ENCODE data around the gene TNFRSF1B. TPM values are rescaled to one million over a fixed set of nuclear protein-coding genes. Genes with fewer than 3 reads are reported as not detected.

Gene TNFRSF1B
- total and polyA plus RNA-seq, 9 of the 15 experiments (the other 6 are each of a cell fraction or from before 2014, with no cell fraction given): 8.8 to 91.3 (median 36.0) TPM

- TF ChIP-seq ZNF277 (CRISPR knock-in tag; IDR thresholded peaks at IDR 0.05; ENCODE audit: borderline replicate concordance): no peak
- no peak for TF ChIP-seq ZBTB17 (CRISPR knock-in tag; IDR thresholded peaks at IDR 0.05)
- TF ChIP-seq ZNF431 (CRISPR knock-in tag; IDR thresholded peaks at IDR 0.05): peak; percentile 68; the same call in 1 of the 2 replicates
- no peak for TF ChIP-seq IRF2 (CRISPR knock-in tag; IDR thresholded peaks at IDR 0.05)
- no peak for TF ChIP-seq ZNF175 (CRISPR knock-in tag; IDR thresholded peaks at IDR 0.05; ENCODE audit: low read depth)
- TF ChIP-seq PPARD (CRISPR knock-in tag; IDR thresholded peaks at IDR 0.05): no peak
- no peak for TF ChIP-seq SNRNP70 (optimal IDR thresholded peaks at IDR 0.05; ENCODE audit: low read depth, low read length)
- no peak for TF ChIP-seq HNRNPL (IDR thresholded peaks at IDR 0.05; ENCODE audit: low read depth, low read length)
- TF ChIP-seq MEIS2 (IDR thresholded peaks at IDR 0.05; ENCODE audit: partially characterized antibody): peak; percentile 56
- TF ChIP-seq GTF2A2 (tag; IDR thresholded peaks at IDR 0.05): no peak
- 0 out of 2 replicates have a peak, but pooled peaks have one; percentile 18 for TF ChIP-seq NR2C2 (CRISPR knock-in tag; IDR thresholded peaks at IDR 0.05)
- 0 out of 2 replicates have a peak, but pooled peaks have one; percentile 3 for TF ChIP-seq NR2C2 (tag; IDR thresholded peaks at IDR 0.05)
- peak; percentile 74 for TF ChIP-seq ZBTB34 (CRISPR knock-in tag; IDR thresholded peaks at IDR 0.05)
- peak; percentile 90 for TF ChIP-seq CBFA2T3 (IDR thresholded peaks at IDR 0.05)
- TF ChIP-seq ZNF766 (CRISPR knock-in tag; conservative IDR thresholded peaks at IDR 0.05): peak; percentile 62
- TF ChIP-seq, protein P1, sequence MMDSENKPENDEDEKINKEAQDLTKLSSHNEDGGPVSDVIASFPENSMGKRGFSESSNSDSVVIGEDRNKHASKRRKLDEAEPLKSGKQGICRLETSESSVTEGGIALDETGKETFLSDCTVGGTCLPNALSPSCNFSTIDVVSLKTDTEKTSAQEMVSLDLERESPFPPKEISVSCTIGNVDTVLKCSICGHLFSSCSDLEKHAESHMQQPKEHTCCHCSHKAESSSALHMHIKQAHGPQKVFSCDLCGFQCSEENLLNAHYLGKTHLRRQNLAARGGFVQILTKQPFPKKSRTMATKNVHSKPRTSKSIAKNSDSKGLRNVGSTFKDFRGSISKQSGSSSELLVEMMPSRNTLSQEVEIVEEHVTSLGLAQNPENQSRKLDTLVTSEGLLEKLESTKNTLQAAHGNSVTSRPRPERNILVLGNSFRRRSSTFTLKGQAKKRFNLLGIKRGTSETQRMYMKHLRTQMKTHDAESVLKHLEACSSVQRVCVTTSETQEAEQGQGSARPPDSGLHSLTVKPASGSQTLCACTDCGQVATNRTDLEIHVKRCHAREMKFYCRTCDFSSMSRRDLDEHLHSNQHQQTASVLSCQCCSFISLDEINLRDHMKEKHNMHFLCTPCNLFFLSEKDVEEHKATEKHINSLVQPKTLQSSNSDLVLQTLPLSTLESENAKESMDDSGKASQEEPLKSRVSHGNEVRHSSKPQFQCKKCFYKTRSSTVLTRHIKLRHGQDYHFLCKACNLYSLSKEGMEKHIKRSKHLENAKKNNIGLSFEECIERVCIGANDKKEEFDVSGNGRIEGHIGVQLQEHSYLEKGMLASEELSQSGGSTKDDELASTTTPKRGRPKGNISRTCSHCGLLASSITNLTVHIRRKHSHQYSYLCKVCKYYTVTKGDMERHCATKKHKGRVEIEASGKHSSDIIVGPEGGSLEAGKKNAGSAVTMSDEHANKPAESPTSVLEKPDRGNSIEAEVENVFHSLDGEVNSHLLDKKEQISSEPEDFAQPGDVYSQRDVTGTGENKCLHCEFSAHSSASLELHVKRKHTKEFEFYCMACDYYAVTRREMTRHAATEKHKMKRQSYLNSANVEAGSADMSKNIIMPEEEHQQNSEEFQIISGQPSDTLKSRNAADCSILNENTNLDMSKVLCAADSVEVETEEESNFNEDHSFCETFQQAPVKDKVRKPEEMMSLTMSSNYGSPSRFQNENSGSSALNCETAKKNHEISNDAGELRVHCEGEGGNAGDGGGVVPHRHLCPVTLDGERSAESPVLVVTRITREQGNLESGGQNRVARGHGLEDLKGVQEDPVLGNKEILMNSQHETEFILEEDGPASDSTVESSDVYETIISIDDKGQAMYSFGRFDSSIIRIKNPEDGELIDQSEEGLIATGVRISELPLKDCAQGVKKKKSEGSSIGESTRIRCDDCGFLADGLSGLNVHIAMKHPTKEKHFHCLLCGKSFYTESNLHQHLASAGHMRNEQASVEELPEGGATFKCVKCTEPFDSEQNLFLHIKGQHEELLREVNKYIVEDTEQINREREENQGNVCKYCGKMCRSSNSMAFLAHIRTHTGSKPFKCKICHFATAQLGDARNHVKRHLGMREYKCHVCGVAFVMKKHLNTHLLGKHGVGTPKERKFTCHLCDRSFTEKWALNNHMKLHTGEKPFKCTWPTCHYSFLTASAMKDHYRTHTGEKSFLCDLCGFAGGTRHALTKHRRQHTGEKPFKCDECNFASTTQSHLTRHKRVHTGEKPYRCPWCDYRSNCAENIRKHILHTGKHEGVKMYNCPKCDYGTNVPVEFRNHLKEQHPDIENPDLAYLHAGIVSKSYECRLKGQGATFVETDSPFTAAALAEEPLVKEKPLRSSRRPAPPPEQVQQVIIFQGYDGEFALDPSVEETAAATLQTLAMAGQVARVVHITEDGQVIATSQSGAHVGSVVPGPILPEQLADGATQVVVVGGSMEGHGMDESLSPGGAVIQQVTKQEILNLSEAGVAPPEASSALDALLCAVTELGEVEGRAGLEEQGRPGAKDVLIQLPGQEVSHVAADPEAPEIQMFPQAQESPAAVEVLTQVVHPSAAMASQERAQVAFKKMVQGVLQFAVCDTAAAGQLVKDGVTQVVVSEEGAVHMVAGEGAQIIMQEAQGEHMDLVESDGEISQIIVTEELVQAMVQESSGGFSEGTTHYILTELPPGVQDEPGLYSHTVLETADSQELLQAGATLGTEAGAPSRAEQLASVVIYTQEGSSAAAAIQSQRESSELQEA (IDR thresholded peaks at IDR 0.05; ENCODE audit: low read depth): no peak
- TF ChIP-seq ZNF197 (CRISPR knock-in tag; IDR thresholded peaks at IDR 0.05; ENCODE audit: low read depth): no peak
Measured at GRCh38 chr1:12167493-12168429, 970 bp downstream of the TNFRSF1B start (continued).
